SK-N-SH (cell line): ENCODE data around the gene ZMAT1. TPM values are rescaled to one million over a fixed set of nuclear protein-coding genes. Genes with fewer than 3 reads are reported as not detected.

Experiments used
- CTCF ChIA-PET: fragments of 300-600, 350-600 bp; formaldehyde crosslinking; extraction: SDS; loops from one replicate; lab custom pipeline; 2021; lab: Yijun Ruan, JAX
- POLR2A ChIA-PET: fragments of 350-600 bp; sonication (Branson Sonifier 250); formaldehyde crosslinking; extraction: SDS; loops from one replicate; lab custom pipeline; 2020; ENCODE audit warnings: antibody characterized with exemption, inconsistent platforms; lab: Yijun Ruan, JAX
- DNase-seq: peaks from one replicate; pipeline ENCODE4 v3.0.0; 2012
- H2AFZ ChIP-seq: fragments of 200-600 bp; sonication (generic); 2 replicates; pipeline ENCODE4 v1.8.1; 2016; ENCODE audit warnings: antibody characterized with exemption, mild to moderate bottlenecking, low read depth
- H3F3A ChIP-seq: fragments of 200-600 bp; sonication (generic); replicated peaks from 2 replicates; pipeline ENCODE3; 2016; ENCODE audit warnings: antibody characterized with exemption, mild to moderate bottlenecking; ENCODE audit not compliant: insufficient read depth
- H3K27ac ChIP-seq, 2 experiments: fragments of 200-500 bp in 1 of 2; fragments of 200-600 bp in 1 of 2; sonication (Bioruptor generic) in 1 of 2; sonication (generic), shearing (Covaris generic) in 1 of 2; 2 replicates each; pipeline versions ENCODE4 v1.5.1 to v1.6.1; 2014 to 2016; ENCODE audit warnings: low read depth in 2 of 2, inconsistent platforms in 1 of 2, low read length in 1 of 2, mild to moderate bottlenecking in 1 of 2, mixed read lengths in 1 of 2
- H3K27me3 ChIP-seq: fragments of 200-600 bp; sonication (generic), shearing (Covaris generic); 2 replicates; pipeline ENCODE4 v1.6.1; 2016; ENCODE audit warnings: mixed run types; ENCODE audit not compliant: insufficient read depth
- H3K36me3 ChIP-seq, 2 experiments: fragments of 200-500 bp in 1 of 2; fragments of 200-600 bp in 1 of 2; sonication (Bioruptor generic) in 1 of 2; sonication (generic) in 1 of 2; replicated peaks in 1 of 2; 2 replicates each; pipeline versions ENCODE3 to v1.5.1; 2014 to 2016; ENCODE audit warnings: low read length in 1 of 2, mild to moderate bottlenecking in 1 of 2; ENCODE audit not compliant: insufficient read depth in 2 of 2, control insufficient read depth in 1 of 2
- H3K4me1 ChIP-seq, 2 experiments: fragments of 200-500 bp in 1 of 2; fragments of 200-600 bp in 1 of 2; sonication (Bioruptor generic) in 1 of 2; sonication (generic), shearing (Covaris generic) in 1 of 2; 2 replicates each; pipeline versions ENCODE4 v1.5.1 to v1.6.1; 2014 to 2016; ENCODE audit warnings: low read depth in 1 of 2, low read length in 1 of 2, mixed run types in 1 of 2; ENCODE audit not compliant: insufficient read depth in 2 of 2, control insufficient read depth in 1 of 2
- H3K4me2 ChIP-seq: fragments of 200-600 bp; sonication (generic), shearing (Covaris generic); 2 replicates; pipeline ENCODE4 v1.6.1; 2017; ENCODE audit warnings: mixed run types
- H3K4me3 ChIP-seq, 2 experiments: fragments of 200-500 bp in 1 of 2; fragments of 200-600 bp in 1 of 2; sonication (Bioruptor generic) in 1 of 2; sonication (generic), shearing (Covaris generic) in 1 of 2; 2 replicates each; pipeline versions ENCODE4 v1.5.1 to v1.8.1; 2014 to 2016; ENCODE audit warnings: low read depth in 2 of 2, inconsistent platforms in 1 of 2, low read length in 1 of 2, mild to moderate bottlenecking in 1 of 2, mixed read lengths in 1 of 2, moderate library complexity in 1 of 2
- H3K79me2 ChIP-seq: fragments of 200-600 bp; sonication (generic); 2 replicates; pipeline ENCODE4 v1.8.1; 2017; ENCODE audit warnings: mild to moderate bottlenecking; ENCODE audit not compliant: insufficient read depth
- H3K9ac ChIP-seq: fragments of 200-600 bp; sonication (generic); 2 replicates; pipeline ENCODE4 v1.6.1; 2017; ENCODE audit warnings: mixed run types
- H3K9me2 ChIP-seq: fragments of 200-600 bp; sonication (generic); 2 replicates; pipeline ENCODE4 v1.6.1; 2017; ENCODE audit warnings: mixed run types
- H3K9me3 ChIP-seq: fragments of 200-600 bp; sonication (generic); 2 replicates; pipeline ENCODE4 v1.6.1; 2017; ENCODE audit warnings: mixed run types, mild to moderate bottlenecking, moderate library complexity
- H4K20me1 ChIP-seq: fragments of 200-600 bp; sonication (generic); 2 replicates; pipeline ENCODE4 v1.6.1; 2017; ENCODE audit warnings: mild to moderate bottlenecking, mixed run types; ENCODE audit not compliant: insufficient read depth
- EP300 ChIP-seq, 2 experiments: IDR thresholded peaks; 2 replicates each; pipeline versions ENCODE4 v1.4.0 to v1.6.1; 2012; ENCODE audit warnings: borderline replicate concordance in 1 of 2, low read depth in 1 of 2, low read length in 1 of 2
- EZH2phosphoT487 ChIP-seq: fragments of 200-600 bp; sonication (generic); IDR thresholded peaks from 2 replicates; pipeline ENCODE4 v1.6.1; 2017; ENCODE audit warnings: low read depth, mixed run types, mild to moderate bottlenecking, antibody characterized with exemption, moderate library complexity, borderline replicate concordance
- FOSL2 ChIP-seq: IDR thresholded peaks from 2 replicates; pipeline ENCODE4 v1.4.0; 2012; ENCODE audit warnings: low read depth, mild to moderate bottlenecking, moderate library complexity, borderline replicate concordance
- FOXJ3 ChIP-seq: sonication (generic); formaldehyde crosslinking; IDR thresholded peaks from 2 replicates; pipeline ENCODE4 v1.5.1; 2020; ENCODE audit warnings: mild to moderate bottlenecking, missing genetic modification reagents
- JUND ChIP-seq: IDR thresholded peaks from 2 replicates; pipeline ENCODE4 v1.4.0; 2012
- MEF2A ChIP-seq: IDR thresholded peaks from 2 replicates; pipeline ENCODE4 v1.4.0; 2012; ENCODE audit warnings: low read depth, borderline replicate concordance
- MXI1 ChIP-seq: IDR thresholded peaks from 2 replicates; pipeline ENCODE4 v1.6.1; 2012; ENCODE audit warnings: mild to moderate bottlenecking, low read depth, low read length, improper control_type of control experiment
- RAD21 ChIP-seq: IDR thresholded peaks from 2 replicates; pipeline ENCODE4 v1.6.1; 2012; ENCODE audit warnings: mild to moderate bottlenecking, low read length
- RCOR1 ChIP-seq: fragments of 150-350 bp; IDR thresholded peaks from 2 replicates; pipeline ENCODE4 v1.6.1; 2017; ENCODE audit warnings: antibody characterized with exemption, low read length
- RFX5 ChIP-seq: IDR thresholded peaks from 2 replicates; pipeline ENCODE4 v1.6.1; 2012; ENCODE audit warnings: mild to moderate bottlenecking, improper control_type of control experiment, low read length
- RXRA ChIP-seq: IDR thresholded peaks from 2 replicates; pipeline ENCODE4 v1.4.0; 2012; ENCODE audit warnings: low read depth, mild to moderate bottlenecking, borderline replicate concordance
- TCF12 ChIP-seq: IDR thresholded peaks from 2 replicates; pipeline ENCODE4 v1.4.0; 2012
- WGBS: methylation state at CpG from one replicate; pipeline ENCODE4 v1.1.6; 2017; ENCODE audit warnings: low lambda C conversion rate; 5-methylcytosine and 5-hydroxymethylcytosine counted together
- polyA plus RNA-seq, 3 experiments: library from polyadenylated mRNA; depleted of rRNA; stranded (reverse); fragments of >200 nt; gene quantifications; 2 replicates each; pipeline ENCODE4 v1.2.3, GENCODE V29; 2012
- TF ChIP-seq, protein P1 (sequence below): IDR thresholded peaks from 2 replicates; pipeline ENCODE4 v1.4.0; 2012; ENCODE audit warnings: low read depth, borderline replicate concordance
- TF ChIP-seq, protein P2 (sequence below): IDR thresholded peaks from 2 replicates; pipeline ENCODE4 v1.6.1; 2012; ENCODE audit warnings: mild to moderate bottlenecking, low read depth, low read length, moderate library complexity
- TF ChIP-seq, protein P3 (sequence below): IDR thresholded peaks from 2 replicates; pipeline ENCODE4 v1.4.0; 2012; ENCODE audit warnings: low read depth, borderline replicate concordance
- TF ChIP-seq, protein P4 (sequence below): IDR thresholded peaks from 2 replicates; pipeline ENCODE4; 2012
- TF ChIP-seq, protein P5 (sequence below): fragments of 150-350 bp; IDR thresholded peaks from 2 replicates; pipeline ENCODE4 v1.6.1; 2016; ENCODE audit warnings: mild to moderate bottlenecking, low read depth, low read length
- TF ChIP-seq, protein P6 (sequence below): fragments of 200-600 bp; sonication (generic); IDR thresholded peaks from 2 replicates; pipeline ENCODE4 v1.6.1; 2017; ENCODE audit warnings: antibody characterized with exemption, mild to moderate bottlenecking, moderate library complexity

ZMAT1 gene
- polyA plus RNA-seq, 1 of the 3 experiments (the other 2 are of a cell fraction): 3.8 TPM

DNA sequence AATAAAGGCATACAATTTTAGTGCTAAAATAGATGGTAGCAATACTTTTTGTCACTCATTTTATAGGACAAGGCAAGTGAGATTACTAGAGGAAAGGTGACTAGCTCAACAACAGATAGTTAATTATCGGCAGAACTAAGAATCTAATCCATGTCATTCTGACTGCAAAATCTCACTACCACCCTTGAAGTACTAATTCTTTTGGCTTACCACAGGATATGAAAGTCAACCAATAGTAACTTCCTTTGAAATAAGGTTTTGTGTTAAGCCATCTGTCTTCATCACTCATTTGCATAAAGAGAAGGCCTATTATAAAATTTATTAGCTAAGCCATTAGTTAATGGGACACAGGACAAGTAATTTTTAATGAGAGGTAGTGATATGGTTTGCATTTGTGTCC is 25.3 kb upstream of the ZMAT1 start:
- no peak overlapping the region for H2AFZ ChIP-seq
- H3F3A ChIP-seq: no peaks in the 10 kb centered on the region
- CTCF ChIA-PET: interaction anchor here (0.6 kb wide), 1 partner anchor 1546 kb away, joined by 3 read pairs; no protein-coding TSS in a partner anchor
- H4K20me1 ChIP-seq: no peaks in the 10 kb centered on the region
- no peaks in the 10 kb centered on the region for H3K9me2 ChIP-seq
- no peaks in the 10 kb centered on the region for H3K4me1 ChIP-seq
- no peaks in the 10 kb centered on the region for H3K27me3 ChIP-seq
- POLR2A ChIA-PET: no interaction called here
- no peak overlapping the region for H3K27ac ChIP-seq
- TF ChIP-seq EZH2phosphoT487: no peak
- TF ChIP-seq, protein P1, sequence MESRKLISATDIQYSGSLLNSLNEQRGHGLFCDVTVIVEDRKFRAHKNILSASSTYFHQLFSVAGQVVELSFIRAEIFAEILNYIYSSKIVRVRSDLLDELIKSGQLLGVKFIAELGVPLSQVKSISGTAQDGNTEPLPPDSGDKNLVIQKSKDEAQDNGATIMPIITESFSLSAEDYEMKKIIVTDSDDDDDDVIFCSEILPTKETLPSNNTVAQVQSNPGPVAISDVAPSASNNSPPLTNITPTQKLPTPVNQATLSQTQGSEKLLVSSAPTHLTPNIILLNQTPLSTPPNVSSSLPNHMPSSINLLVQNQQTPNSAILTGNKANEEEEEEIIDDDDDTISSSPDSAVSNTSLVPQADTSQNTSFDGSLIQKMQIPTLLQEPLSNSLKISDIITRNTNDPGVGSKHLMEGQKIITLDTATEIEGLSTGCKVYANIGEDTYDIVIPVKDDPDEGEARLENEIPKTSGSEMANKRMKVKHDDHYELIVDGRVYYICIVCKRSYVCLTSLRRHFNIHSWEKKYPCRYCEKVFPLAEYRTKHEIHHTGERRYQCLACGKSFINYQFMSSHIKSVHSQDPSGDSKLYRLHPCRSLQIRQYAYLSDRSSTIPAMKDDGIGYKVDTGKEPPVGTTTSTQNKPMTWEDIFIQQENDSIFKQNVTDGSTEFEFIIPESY: no peak
- no peak for TF ChIP-seq JUND
- TF ChIP-seq EP300 (IDR thresholded peaks at IDR 0.05; ENCODE audit: borderline replicate concordance in 1 of 2, low read depth in 1 of 2, low read length in 1 of 2): no peak
- TF ChIP-seq, protein P2, sequence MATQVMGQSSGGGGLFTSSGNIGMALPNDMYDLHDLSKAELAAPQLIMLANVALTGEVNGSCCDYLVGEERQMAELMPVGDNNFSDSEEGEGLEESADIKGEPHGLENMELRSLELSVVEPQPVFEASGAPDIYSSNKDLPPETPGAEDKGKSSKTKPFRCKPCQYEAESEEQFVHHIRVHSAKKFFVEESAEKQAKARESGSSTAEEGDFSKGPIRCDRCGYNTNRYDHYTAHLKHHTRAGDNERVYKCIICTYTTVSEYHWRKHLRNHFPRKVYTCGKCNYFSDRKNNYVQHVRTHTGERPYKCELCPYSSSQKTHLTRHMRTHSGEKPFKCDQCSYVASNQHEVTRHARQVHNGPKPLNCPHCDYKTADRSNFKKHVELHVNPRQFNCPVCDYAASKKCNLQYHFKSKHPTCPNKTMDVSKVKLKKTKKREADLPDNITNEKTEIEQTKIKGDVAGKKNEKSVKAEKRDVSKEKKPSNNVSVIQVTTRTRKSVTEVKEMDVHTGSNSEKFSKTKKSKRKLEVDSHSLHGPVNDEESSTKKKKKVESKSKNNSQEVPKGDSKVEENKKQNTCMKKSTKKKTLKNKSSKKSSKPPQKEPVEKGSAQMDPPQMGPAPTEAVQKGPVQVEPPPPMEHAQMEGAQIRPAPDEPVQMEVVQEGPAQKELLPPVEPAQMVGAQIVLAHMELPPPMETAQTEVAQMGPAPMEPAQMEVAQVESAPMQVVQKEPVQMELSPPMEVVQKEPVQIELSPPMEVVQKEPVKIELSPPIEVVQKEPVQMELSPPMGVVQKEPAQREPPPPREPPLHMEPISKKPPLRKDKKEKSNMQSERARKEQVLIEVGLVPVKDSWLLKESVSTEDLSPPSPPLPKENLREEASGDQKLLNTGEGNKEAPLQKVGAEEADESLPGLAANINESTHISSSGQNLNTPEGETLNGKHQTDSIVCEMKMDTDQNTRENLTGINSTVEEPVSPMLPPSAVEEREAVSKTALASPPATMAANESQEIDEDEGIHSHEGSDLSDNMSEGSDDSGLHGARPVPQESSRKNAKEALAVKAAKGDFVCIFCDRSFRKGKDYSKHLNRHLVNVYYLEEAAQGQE: no peak
- TF ChIP-seq FOSL2: no peak
- TF ChIP-seq RCOR1: no peak
- TF ChIP-seq RFX5: no peak
- no peak for TF ChIP-seq MXI1
- TF ChIP-seq MEF2A: no peak
- no peak for TF ChIP-seq TCF12
- TF ChIP-seq RXRA: no peak
- no peak for TF ChIP-seq RAD21
- TF ChIP-seq, protein P3, sequence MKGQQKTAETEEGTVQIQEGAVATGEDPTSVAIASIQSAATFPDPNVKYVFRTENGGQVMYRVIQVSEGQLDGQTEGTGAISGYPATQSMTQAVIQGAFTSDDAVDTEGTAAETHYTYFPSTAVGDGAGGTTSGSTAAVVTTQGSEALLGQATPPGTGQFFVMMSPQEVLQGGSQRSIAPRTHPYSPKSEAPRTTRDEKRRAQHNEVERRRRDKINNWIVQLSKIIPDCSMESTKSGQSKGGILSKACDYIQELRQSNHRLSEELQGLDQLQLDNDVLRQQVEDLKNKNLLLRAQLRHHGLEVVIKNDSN: no peak
- TF ChIP-seq, protein P4, sequence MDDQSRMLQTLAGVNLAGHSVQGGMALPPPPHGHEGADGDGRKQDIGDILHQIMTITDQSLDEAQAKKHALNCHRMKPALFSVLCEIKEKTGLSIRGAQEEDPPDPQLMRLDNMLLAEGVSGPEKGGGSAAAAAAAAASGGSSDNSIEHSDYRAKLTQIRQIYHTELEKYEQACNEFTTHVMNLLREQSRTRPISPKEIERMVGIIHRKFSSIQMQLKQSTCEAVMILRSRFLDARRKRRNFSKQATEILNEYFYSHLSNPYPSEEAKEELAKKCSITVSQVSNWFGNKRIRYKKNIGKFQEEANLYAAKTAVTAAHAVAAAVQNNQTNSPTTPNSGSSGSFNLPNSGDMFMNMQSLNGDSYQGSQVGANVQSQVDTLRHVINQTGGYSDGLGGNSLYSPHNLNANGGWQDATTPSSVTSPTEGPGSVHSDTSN: no peak
- TF ChIP-seq FOXJ3 (CRISPR knock-in tag): no peak
- TF ChIP-seq, protein P5, sequence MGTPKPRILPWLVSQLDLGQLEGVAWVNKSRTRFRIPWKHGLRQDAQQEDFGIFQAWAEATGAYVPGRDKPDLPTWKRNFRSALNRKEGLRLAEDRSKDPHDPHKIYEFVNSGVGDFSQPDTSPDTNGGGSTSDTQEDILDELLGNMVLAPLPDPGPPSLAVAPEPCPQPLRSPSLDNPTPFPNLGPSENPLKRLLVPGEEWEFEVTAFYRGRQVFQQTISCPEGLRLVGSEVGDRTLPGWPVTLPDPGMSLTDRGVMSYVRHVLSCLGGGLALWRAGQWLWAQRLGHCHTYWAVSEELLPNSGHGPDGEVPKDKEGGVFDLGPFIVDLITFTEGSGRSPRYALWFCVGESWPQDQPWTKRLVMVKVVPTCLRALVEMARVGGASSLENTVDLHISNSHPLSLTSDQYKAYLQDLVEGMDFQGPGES: no peak
- TF ChIP-seq, protein P6, sequence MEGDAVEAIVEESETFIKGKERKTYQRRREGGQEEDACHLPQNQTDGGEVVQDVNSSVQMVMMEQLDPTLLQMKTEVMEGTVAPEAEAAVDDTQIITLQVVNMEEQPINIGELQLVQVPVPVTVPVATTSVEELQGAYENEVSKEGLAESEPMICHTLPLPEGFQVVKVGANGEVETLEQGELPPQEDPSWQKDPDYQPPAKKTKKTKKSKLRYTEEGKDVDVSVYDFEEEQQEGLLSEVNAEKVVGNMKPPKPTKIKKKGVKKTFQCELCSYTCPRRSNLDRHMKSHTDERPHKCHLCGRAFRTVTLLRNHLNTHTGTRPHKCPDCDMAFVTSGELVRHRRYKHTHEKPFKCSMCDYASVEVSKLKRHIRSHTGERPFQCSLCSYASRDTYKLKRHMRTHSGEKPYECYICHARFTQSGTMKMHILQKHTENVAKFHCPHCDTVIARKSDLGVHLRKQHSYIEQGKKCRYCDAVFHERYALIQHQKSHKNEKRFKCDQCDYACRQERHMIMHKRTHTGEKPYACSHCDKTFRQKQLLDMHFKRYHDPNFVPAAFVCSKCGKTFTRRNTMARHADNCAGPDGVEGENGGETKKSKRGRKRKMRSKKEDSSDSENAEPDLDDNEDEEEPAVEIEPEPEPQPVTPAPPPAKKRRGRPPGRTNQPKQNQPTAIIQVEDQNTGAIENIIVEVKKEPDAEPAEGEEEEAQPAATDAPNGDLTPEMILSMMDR: no peak
- no peak overlapping the region for H3K4me3 ChIP-seq
- no peak for DNase-seq
- H3K4me2 ChIP-seq: no peak overlapping the region
- no peak overlapping the region for H3K9ac ChIP-seq
- H3K9me3 ChIP-seq: no peaks in the 10 kb centered on the region
- no peaks in the 10 kb centered on the region for H3K79me2 ChIP-seq
- H3K36me3 ChIP-seq: no peaks in the 10 kb centered on the region
- 41% methylated on average over 1 of the region's 1 CpG for WGBS
